Left hindlimb (tissue), 1 donor: ENCODE results near the gene ABCD2.
"Not testable (repeated sequence)": the region's sequence is repeated elsewhere in the genome, so short reads cannot be mapped to it uniquely, and the experiment has no call there.

Experiments used
- DNase-seq: peaks from one replicate; pipeline ENCODE4 v3.0.0-alpha.2; 2018

The ABCD2 gene

DNA sequence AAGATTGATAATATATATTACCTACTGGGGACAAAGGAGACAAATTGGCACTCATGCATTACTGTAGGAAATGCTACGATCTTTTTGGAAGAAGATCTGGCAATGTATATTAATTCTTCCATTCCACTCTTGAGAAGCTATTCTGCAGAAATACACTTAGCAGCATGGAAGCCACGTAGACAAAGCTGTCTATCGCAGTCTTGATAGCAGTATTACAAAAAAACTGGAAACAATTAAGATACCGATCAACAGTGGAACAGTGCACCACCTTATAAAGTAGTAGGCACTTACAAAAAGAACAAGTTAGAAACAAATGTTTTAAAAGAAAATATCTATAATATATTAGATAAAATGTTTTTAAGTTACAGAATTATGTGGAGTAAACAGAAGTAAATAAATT is 87.2 kb downstream of the ABCD2 start:
- DNase-seq, result no peak

DNA sequence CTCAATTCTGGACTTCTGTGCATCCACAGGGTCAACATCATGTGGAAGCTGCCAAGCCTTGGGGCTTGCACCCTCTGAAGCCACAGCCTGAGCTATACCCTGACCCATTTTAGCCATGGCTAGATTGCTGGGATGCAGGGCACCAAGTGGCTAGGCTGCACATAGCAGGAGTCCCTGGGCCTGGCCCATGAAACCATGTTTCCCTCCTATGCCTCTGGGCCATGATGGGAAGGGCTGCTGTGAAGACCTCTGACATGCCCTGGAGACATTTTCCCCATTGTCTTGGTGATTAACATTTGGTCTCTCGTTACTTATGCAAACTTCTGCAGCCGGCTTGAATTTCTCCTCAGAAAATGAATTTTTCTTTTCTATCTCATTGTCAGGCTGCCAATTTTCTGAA is 92.6 kb downstream of the ABCD2 start:
- no peak for DNase-seq

DNA sequence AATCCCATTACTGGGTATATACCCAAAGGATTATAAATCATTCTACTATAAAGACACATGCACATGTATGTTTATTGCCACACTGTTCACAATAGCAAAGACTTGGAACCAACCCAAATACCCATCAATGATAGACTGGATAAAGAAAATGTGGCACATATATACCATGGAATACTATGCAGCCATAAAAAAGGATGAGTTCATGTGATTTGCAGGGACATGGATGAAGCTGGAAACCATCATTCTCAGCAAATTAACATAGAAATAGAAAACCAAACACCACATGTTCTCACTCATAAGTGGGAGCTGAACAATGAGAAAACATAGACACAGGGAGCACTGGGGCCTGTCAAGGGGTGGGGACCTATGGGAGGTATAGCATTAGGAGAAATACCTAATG is 97.4 kb downstream of the ABCD2 start:
- DNase-seq, result not testable (repeated sequence)

DNA sequence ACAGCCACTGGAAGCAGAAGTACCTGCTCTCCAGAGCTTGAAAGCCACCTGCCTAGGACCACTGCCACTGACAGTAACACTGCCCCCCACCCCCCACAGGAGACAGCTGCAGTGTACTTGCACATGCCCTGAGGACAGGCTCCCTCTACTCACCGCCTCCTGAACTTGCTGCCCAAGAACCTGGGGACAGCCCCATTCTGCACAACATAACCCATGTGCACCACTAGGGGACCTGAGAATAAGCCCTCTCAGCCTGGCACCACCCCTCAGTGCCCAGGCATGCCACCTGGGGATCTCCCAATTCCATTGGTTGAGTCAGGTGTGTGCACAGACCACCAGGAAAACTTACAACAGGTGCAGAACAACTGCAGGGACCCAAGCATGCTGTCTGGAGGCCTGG is 109.6 kb downstream of the ABCD2 start:
- DNase-seq, result no peak

DNA sequence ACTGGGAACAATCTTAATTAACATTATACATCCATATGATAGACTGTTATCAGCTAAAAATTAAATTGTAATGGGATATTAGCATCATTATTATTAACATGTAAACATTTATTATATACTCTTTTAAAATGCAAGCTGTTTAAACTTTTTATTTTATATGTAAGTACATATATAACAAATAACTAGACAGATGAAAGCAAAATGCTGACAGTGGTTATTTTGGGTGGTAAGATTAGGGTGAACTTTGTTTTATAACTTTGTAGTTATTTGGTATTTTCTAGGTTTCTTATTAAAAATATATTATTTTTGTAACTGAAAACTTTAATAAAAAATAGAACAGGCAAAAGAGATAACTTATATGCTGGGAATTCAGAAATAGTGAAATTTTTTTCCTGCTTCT is 114.0 kb downstream of the ABCD2 start:
- DNase-seq, result no peak

DNA sequence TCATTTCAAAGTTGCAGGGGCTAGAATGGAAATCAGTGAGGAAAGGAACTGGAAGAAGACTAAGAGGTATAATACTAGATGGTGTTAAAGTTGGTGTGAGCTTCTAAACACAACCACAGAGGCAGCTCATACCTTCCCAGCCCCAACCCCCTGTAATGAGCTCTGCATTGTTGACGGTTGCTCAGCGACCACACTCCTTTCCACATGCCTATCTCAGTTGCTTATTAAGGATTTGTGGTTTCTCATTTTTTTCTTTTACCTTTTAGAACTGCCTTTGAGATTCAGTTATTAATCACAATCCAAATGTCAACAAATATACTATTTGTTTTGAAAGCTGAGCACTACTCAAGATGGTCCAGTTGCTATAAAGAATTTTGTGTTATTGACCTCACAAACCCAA is 114.6 kb downstream of the ABCD2 start:
- no peak for DNase-seq

DNA sequence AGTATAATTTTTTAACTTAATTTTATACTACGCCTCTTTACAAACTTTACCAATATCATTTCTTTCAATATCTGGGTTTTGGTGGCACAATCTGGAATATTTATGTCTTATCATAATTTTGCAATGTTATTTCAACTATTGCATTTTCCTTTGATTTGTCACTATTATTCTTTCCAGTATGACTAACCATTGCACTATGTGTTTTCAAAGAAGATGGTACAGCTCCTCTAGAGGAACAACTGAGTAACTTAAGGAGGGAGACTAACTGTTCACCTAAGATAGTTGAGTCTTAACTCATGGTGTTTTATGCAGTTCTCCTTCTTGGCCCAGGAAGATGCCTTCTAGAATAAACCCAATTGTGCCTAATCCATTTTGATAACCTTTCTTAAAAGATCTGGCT is 116.2 kb downstream of the ABCD2 start:
- DNase-seq, result no peak

DNA sequence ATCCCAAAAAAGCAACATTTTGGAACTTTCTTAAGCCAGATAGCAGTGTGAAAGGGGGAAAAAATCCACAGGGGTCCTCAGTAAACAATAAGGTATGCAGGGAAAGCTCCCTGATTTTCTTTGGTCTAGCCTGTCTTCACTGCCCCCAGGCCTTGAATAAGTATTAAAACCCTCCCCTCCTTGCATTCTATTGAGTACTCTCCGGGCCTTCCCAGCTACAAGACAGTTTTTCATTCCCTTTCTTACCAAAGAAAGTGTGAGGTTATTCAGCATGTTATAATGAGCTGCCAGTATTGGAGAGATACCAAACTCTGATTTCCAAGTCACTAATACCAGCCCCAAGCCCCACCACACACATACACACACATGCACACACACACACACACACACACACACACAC is 116.9 kb downstream of the ABCD2 start:
- no peak for DNase-seq
